Neural cell (in vitro differentiated cells): ENCODE data around the gene ENKUR.

Source experiments
- CTCF ChIP-seq: fragments of 450-650 bp; IDR thresholded peaks from 2 replicates; pipeline ENCODE4 v1.5.1; 2014; ENCODE audit warnings: antibody characterized with exemption, mild to moderate bottlenecking, moderate library complexity; ENCODE audit not compliant: poor library complexity, severe bottlenecking
- EZH2 ChIP-seq: fragments of 200-600, 300-800 bp; shearing (Covaris generic), sonication (generic); IDR thresholded peaks from 2 replicates; pipeline ENCODE4 v1.6.1; 2014; ENCODE audit warnings: antibody characterized with exemption, low read length, borderline replicate concordance, mild to moderate bottlenecking; ENCODE audit not compliant: insufficient read depth, poor library complexity, severe bottlenecking
- MXI1 ChIP-seq: fragments of 450-650 bp; conservative IDR thresholded peaks from 2 replicates; pipeline ENCODE4 v1.6.1; 2014; ENCODE audit warnings: antibody characterized with exemption, mild to moderate bottlenecking; ENCODE audit not compliant: poor library complexity, severe bottlenecking
- POLR2AphosphoS5 ChIP-seq: IDR thresholded peaks from 2 replicates; pipeline ENCODE4 v1.6.1; 2012
- RAD21 ChIP-seq: fragments of 450-650 bp; conservative IDR thresholded peaks from 2 replicates; pipeline ENCODE4 v1.6.1; 2014; ENCODE audit warnings: antibody characterized with exemption, mild to moderate bottlenecking, moderate library complexity
- REST ChIP-seq: IDR thresholded peaks from 2 replicates; pipeline ENCODE4 v1.6.1; 2012; ENCODE audit warnings: borderline replicate concordance

- no peak for TF ChIP-seq POLR2AphosphoS5
- no peak for TF ChIP-seq CTCF
- no peak for TF ChIP-seq REST
- no peak for TF ChIP-seq EZH2
- TF ChIP-seq RAD21: no peak
- no peak for TF ChIP-seq MXI1
These were observed 20.9 kb downstream of the ENKUR start for GRCh38 chr10:24995072-24995471.
